8988T (cell line): Measurements from ENCODE around the gene HK2.

Source experiments
- DNase-seq: peaks from one replicate; pipeline ENCODE4 v3.0.0; 2011

The HK2 gene

GRCh38 chr2:74860079-74860478 lies 26.2 kb downstream of the HK2 start:
- no peak for DNase-seq

GRCh38 chr2:74860521-74860920 lies 26.6 kb downstream of the HK2 start:
- no peak for DNase-seq

GRCh38 chr2:74861531-74861930 lies 27.6 kb downstream of the HK2 start:
- DNase-seq, result no peak

GRCh38 chr2:74862020-74862964 lies 28.4 kb downstream of the HK2 start:
- no peak for DNase-seq

GRCh38 chr2:74863802-74864248 lies 29.9 kb downstream of the HK2 start:
- DNase-seq, result no peak

GRCh38 chr2:74864728-74865722 lies 31.1 kb downstream of the HK2 start:
- DNase-seq, result no peak

DNA sequence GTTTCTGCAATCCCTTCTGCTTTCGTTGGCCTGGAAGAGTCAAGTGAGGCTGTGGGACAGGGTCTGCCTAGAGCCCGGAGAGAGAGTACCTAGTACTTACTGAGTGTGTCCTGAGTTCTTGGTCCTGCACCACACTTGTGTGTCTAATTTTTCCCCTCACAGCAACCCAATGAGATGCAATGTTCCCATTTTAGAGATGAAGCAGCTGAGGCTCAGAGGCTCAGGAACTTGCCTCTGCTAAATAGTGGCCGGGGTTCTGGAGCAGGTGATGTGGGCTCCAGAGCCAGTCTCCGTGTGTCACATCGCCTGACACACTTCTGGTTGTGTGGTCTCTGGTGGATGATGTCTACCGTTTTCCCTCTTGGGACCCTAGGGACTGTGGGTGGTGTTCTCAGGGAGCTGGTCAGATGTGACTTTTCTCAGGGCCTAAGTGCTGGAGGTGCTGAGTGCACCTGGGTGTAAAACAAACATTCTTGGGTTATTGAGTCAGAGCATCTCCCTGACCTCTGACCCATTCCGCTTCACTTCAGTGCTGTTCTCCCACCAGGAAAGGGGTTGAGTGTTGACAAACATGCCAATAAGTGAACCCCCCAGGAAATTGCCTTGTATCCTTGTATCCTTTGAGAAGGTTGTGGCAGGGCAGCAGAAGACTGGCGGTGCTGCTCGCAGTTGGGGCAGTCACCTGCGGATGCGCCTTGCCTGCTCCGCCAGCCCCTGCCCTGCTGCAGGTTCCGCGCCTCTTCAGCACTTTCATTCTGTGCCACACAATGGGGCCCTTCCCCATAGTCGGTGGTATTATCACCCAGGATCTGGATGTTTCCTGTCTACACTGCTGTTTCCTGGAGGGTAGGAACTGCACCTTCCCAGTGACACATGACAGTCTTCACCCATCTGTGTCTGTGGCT lies 32.1 kb downstream of the HK2 start:
- no peak for DNase-seq

GRCh38 chr2:74867841-74868658 lies 34.1 kb downstream of the HK2 start:
- DNase-seq, result no peak

DNA sequence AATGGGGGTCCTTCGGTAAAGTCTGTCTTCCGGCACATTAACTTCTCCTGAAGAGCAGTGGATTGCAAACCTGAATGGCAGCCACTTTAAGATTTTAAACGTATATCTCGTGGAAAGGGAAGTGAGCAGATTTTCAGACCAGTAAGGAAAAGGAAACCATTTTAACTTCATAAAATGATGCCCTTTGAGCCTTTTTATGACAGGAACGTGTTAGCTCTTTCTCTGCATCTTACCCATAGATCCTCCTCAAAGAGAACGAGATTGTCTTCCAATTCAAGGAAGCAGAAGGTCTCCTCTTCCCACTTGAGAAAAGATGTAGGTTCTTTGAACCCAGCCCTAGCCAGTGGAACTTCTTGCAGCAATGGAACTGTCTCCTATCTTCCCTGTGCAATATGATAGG lies 35.6 kb downstream of the HK2 start:
- DNase-seq, result no peak

DNA sequence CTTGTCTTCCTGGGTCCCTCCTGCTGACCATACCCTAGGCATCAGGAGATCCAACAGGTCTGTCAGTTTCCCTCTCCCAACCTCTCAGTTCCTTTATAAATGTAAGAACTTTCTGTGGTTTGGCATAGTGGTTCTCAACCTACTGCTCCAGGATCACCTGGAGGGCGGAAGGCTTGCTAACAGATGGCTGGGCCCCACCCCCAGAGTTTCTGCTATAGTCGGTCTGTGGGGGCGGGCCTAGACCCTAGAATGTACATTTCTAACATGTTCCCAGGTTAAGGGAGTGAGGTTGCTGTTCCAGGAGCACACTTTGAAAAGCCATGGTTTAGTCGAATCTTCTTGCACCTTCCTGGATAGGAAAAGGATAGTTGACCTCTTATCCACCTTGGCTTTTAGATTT lies 37.0 kb downstream of the HK2 start:
- no peak for DNase-seq

- DNase-seq, result no peak
Measured at GRCh38 chr2:74871414-74871813, 37.5 kb downstream of the HK2 start.

DNA sequence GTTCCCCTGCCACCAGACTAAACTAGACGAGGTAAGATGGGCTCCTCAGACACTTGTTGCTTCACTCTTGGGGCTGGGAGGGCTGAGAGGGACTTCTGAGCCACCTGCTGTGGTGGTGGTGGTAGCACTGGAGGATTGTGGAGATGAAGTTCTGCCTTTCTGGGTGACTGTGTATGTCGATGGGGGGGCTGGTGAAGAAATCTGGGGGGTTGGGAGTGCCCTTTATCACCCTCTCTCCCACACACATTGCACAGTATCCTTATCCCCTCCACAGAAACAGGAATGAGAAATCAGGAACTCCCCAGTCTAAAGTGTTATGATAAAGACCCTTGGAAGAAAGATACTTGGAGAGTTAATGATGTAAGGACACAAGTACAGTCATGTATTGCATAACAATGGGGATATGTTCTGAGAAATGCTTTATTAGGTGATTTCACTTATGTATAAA lies 38.5 kb downstream of the HK2 start:
- DNase-seq, result no peak

GRCh38 chr2:74873012-74873665 lies 39.2 kb downstream of the HK2 start:
- no peak for DNase-seq

DNA sequence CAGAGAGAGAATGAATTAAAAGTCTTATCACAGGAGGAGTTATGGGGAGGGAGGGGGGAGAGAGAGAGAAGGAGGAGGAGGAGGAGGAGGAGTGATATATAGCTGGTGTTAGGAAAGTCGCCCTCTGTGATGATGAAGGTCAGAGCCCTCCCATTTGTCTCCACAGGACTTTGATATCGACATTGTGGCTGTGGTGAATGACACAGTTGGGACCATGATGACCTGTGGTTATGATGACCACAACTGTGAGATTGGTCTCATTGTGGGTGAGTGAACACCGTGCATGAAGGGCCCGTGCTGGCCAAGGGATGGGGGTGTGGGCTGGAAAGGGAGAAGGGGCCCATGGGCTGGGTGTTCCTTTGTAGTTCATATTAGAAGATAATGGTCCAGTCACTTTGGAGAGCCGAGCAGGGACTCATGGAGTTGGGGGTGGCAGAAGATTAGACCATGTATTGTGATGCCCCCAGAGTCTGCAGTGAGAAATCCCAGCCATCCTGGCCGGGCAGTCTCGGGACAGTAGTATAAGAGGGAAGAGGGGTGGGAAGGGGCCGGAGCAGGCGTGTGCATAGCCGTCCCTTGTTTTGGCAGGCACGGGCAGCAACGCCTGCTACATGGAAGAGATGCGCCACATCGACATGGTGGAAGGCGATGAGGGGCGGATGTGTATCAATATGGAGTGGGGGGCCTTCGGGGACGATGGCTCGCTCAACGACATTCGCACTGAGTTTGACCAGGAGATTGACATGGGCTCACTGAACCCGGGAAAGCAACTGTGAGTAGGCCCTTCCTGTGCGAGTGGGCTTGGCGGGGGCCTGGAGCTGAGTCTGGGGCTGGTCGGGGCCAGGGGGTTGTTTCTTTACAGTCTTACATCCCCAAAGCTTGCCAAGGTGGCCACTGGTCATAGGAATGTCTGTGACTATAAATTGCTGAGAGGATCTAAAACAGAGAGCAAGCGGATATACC lies 40.0 kb downstream of the HK2 start:
- no peak for DNase-seq

DNA sequence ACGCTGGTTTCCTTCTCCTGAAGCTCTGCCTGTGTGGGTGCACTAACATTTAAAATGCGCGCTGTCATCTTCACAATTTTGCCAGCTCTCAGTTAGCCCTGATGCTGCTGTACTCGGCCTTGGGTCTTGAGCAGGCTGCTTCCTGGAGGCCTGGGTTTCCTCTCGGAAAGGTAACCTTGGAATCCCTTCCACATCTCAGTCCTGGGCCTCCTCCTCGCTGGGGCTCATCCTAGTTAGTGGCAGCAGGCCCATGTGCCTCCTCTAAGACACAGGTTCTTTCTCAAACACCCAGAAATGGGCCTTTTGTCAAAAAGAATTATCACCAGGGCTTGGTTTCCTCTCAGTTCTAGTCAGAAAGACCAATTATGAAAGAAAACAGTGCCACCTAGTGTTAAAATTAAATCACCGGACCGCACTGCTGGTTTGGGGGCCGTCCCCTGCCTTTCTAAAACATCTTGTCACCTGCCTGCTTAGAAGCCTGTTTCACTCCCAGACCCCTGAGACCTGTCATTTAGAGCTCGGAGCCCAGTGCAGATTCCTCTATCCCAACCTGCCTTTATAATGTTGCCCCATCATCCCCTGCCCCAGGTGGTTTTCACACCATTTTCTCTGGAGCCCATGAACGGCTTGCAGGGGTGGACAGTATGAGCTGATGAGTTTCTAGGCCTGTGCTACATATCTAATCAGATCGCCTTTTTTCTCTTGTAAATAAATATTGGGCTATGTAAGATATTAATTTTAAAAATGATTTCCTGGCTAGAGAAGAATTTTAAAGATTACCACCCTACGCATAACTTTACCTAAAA lies 42.4 kb downstream of the HK2 start:
- peak; percentile 45 for DNase-seq

- no peak for DNase-seq
Measured at GRCh38 chr2:74877376-74877775, 43.4 kb downstream of the HK2 start.

DNA sequence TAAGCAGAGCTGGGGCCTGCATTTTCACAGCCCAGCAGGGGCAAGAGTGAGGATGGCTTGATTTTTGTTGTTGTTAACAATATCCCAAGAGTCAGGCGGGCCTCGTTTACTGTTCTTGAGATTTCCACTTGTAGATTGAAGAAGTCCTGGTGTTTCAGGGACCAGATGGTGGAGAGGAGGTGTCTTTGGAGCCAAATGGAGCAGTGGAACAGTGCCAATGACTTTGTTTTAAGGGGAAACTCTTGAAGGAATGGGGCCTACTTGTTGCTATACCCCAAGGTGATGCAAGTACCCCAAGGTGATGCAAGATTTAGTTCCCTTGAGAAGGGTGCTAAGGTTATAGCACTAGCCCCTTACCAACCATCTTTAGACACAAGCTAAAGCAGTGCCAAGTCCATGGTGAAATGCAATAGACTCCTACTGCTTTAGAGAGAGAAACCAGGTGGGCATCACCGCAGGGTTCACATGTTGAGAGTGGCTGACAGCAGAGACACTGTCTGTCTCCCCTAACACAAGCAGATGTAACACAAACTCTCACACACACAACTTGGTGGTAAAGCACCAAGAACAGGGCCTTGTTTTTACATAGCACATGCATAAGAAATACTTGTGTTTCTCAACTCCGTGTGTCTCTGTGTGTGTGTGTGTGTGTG lies 44.0 kb downstream of the HK2 start:
- DNase-seq, result no peak

GRCh38 chr2:74878551-74878950 lies 44.6 kb downstream of the HK2 start:
- no peak for DNase-seq
